HEK293 (cell line): ENCODE measurements around the gene KLHL29.

Experiments used
- CTCF ChIP-seq: fragments of 450-650 bp; formaldehyde crosslinking; IDR thresholded peaks from 2 replicates; pipeline ENCODE4 v1.5.1; 2016; ENCODE audit warnings: missing biosample characterization, missing genetic modification characterization
- GLI2 ChIP-seq: fragments of 450-650 bp; formaldehyde crosslinking; IDR thresholded peaks from 2 replicates; pipeline ENCODE4; 2017; ENCODE audit warnings: missing biosample characterization, missing genetic modification characterization, low read depth, borderline replicate concordance
- ZNF677 ChIP-seq: fragments of 450-650 bp; IDR thresholded peaks from 2 replicates; pipeline ENCODE4 v1.5.0; 2018; ENCODE audit warnings: missing biosample characterization, mild to moderate bottlenecking, missing genetic modification characterization, moderate library complexity
- ZNF76 ChIP-seq: fragments of 450-650 bp; formaldehyde crosslinking; IDR thresholded peaks from 2 replicates; pipeline ENCODE4; 2016; ENCODE audit warnings: low read depth, missing biosample characterization, missing genetic modification characterization, borderline replicate concordance

GRCh38 chr2:23636426-23636825 lies 251.4 kb downstream of the KLHL29 start:
- TF ChIP-seq CTCF (tag by site-specific recombination) (peak; percentile 34; the same call in 1 of the 2 replicates), GLI2 (no peak), ZNF677 (tag by site-specific recombination) (no peak), ZNF76 (tag by site-specific recombination) (no peak)
